Measurements from ENCODE around the gene TCF3. TPM values are rescaled to one million over a fixed set of nuclear protein-coding genes. Genes with fewer than 3 reads are reported as not detected.

Gene TCF3
- total and polyA plus RNA-seq, 2 experiments from 2014 or later, result 18.3 to 58.9 TPM

GRCh38 chr19:1616875-1617274 lies 35.5 kb downstream of the TCF3 start:
- Histone ChIP-seq H3K27me3 (replicated peaks; ENCODE audit: insufficient read depth) (no peaks in the 10 kb centered on the region), H3K4me2 (ENCODE audit: unreplicated experiment) (no peak overlapping the region), H3K9me2 (ENCODE audit: insufficient read depth) (no peaks in the 10 kb centered on the region), H3K79me2 (ENCODE audit: insufficient read depth) (no peaks in the 10 kb centered on the region), H3K9ac (no peak overlapping the region), H3K36me3 (ENCODE audit: low read depth) (peaks cover 5% of the 10 kb centered on the region; the same call in 1 of the 2 replicates), H3K4me3 (no peak overlapping the region), H3K27ac (no peak overlapping the region), H3F3A (ENCODE audit: insufficient read depth) (no peaks in the 10 kb centered on the region), H3K4me1 (ENCODE audit: insufficient read depth) (no peaks in the 10 kb centered on the region), H3K9me3 (ENCODE audit: low read depth) (no peaks in the 10 kb centered on the region), H4K20me1 (ENCODE audit: insufficient read depth) (no peaks in the 10 kb centered on the region), H2AFZ (no peak overlapping the region)
- WGBS, 2 experiments (ENCODE audit: low coverage in 1 of 2, low lambda C conversion rate in 2 of 2, missing lambda C conversion rate in 2 of 2), result 75 to 82% methylated on average over 4 of the region's 4 CpGs
- in situ Hi-C loops (cut with MboI), result no loop called here
- TF ChIP-seq EZH2 (IDR thresholded peaks at IDR 0.05; ENCODE audit: insufficient read depth, poor library complexity, severe bottlenecking) (no peak), EZH2phosphoT487 (IDR thresholded peaks at IDR 0.05; ENCODE audit: insufficient read depth, low read depth) (no peak)
- DNase-seq, result no peak

- no peaks in the 10 kb centered on the region for H4K20me1 ChIP-seq (ENCODE audit: insufficient read depth)
- no peaks in the 10 kb centered on the region for H3K9me2 ChIP-seq (ENCODE audit: insufficient read depth)
- 79 to 82% methylated on average over 8 of the region's 8 CpGs for WGBS, 2 experiments (ENCODE audit: low coverage in 1 of 2, low lambda C conversion rate in 2 of 2, missing lambda C conversion rate in 2 of 2)
- in situ Hi-C loops (cut with MboI), result no loop called here
- peaks cover 5% of the 10 kb centered on the region; the same call in 1 of the 2 replicates for H3K36me3 ChIP-seq (ENCODE audit: low read depth)
- no peak overlapping the region for H3K4me3 ChIP-seq
- H3K9me3 ChIP-seq (ENCODE audit: low read depth), result no peaks in the 10 kb centered on the region
- no peak for DNase-seq
- no peak overlapping the region for H3K9ac ChIP-seq
- no peak overlapping the region for H2AFZ ChIP-seq
- H3K27ac ChIP-seq, result no peak overlapping the region
- no peaks in the 10 kb centered on the region for H3K79me2 ChIP-seq (ENCODE audit: insufficient read depth)
- no peaks in the 10 kb centered on the region for H3K4me1 ChIP-seq (ENCODE audit: insufficient read depth)
- H3K27me3 ChIP-seq (replicated peaks; ENCODE audit: insufficient read depth), result no peaks in the 10 kb centered on the region
- no peaks in the 10 kb centered on the region for H3F3A ChIP-seq (ENCODE audit: insufficient read depth)
- TF ChIP-seq EZH2 (IDR thresholded peaks at IDR 0.05; ENCODE audit: insufficient read depth, poor library complexity, severe bottlenecking), result no peak
- no peak for TF ChIP-seq EZH2phosphoT487 (IDR thresholded peaks at IDR 0.05; ENCODE audit: insufficient read depth, low read depth)
- no peak overlapping the region for H3K4me2 ChIP-seq (ENCODE audit: unreplicated experiment)
These were observed 36.0 kb downstream of the TCF3 start for GRCh38 chr19:1616396-1616795.

- Histone ChIP-seq H3K79me2 (ENCODE audit: insufficient read depth) (no peaks in the 10 kb centered on the region), H3K27ac (no peak overlapping the region), H3K36me3 (ENCODE audit: low read depth) (peaks cover 5% of the 10 kb centered on the region; the same call in 1 of the 2 replicates), H3K4me3 (no peak overlapping the region), H3K9ac (no peak overlapping the region), H2AFZ (no peak overlapping the region), H3K4me2 (ENCODE audit: unreplicated experiment) (no peak overlapping the region), H3K27me3 (replicated peaks; ENCODE audit: insufficient read depth) (no peaks in the 10 kb centered on the region), H3K9me3 (ENCODE audit: low read depth) (no peaks in the 10 kb centered on the region), H4K20me1 (ENCODE audit: insufficient read depth) (no peaks in the 10 kb centered on the region), H3K9me2 (ENCODE audit: insufficient read depth) (no peaks in the 10 kb centered on the region), H3K4me1 (ENCODE audit: insufficient read depth) (no peaks in the 10 kb centered on the region), H3F3A (ENCODE audit: insufficient read depth) (no peaks in the 10 kb centered on the region)
- in situ Hi-C loops (cut with MboI), result no loop called here
- TF ChIP-seq EZH2phosphoT487 (IDR thresholded peaks at IDR 0.05; ENCODE audit: insufficient read depth, low read depth) (no peak), EZH2 (IDR thresholded peaks at IDR 0.05; ENCODE audit: insufficient read depth, poor library complexity, severe bottlenecking) (no peak)
- WGBS, 2 experiments (ENCODE audit: low coverage in 1 of 2, low lambda C conversion rate in 2 of 2, missing lambda C conversion rate in 2 of 2), result 88 to 89% methylated on average over 14 to 41 of the region's 41 CpGs
- no peak for DNase-seq
These were observed 37.2 kb downstream of the TCF3 start for GRCh38 chr19:1615156-1615765.

- H3K36me3 ChIP-seq (ENCODE audit: low read depth), result peaks cover 5% of the 10 kb centered on the region; the same call in 1 of the 2 replicates
- H3K27ac ChIP-seq, result no peak overlapping the region
- H3K4me2 ChIP-seq (ENCODE audit: unreplicated experiment), result no peak overlapping the region
- no peak overlapping the region for H3K4me3 ChIP-seq
- no peaks in the 10 kb centered on the region for H3K4me1 ChIP-seq (ENCODE audit: insufficient read depth)
- H2AFZ ChIP-seq, result no peak overlapping the region
- H4K20me1 ChIP-seq (ENCODE audit: insufficient read depth), result no peaks in the 10 kb centered on the region
- no peak for TF ChIP-seq EZH2 (IDR thresholded peaks at IDR 0.05; ENCODE audit: insufficient read depth, poor library complexity, severe bottlenecking)
- no peaks in the 10 kb centered on the region for H3F3A ChIP-seq (ENCODE audit: insufficient read depth)
- no peak for DNase-seq
- H3K27me3 ChIP-seq (replicated peaks; ENCODE audit: insufficient read depth), result no peaks in the 10 kb centered on the region
- WGBS, 2 experiments (ENCODE audit: low coverage in 1 of 2, low lambda C conversion rate in 2 of 2, missing lambda C conversion rate in 2 of 2), result 93 to 95% methylated on average over 23 to 32 of the region's 32 CpGs
- H3K79me2 ChIP-seq (ENCODE audit: insufficient read depth), result no peaks in the 10 kb centered on the region
- H3K9ac ChIP-seq, result no peak overlapping the region
- no peaks in the 10 kb centered on the region for H3K9me2 ChIP-seq (ENCODE audit: insufficient read depth)
- H3K9me3 ChIP-seq (ENCODE audit: low read depth), result no peaks in the 10 kb centered on the region
- in situ Hi-C loops (cut with MboI), result no loop called here
These were observed 38.4 kb downstream of the TCF3 start for GRCh38 chr19:1613808-1614570.
